Endodermal cell (in vitro differentiated cells): ENCODE data around the gene ATP5ME. TPM values are rescaled to one million over a fixed set of nuclear protein-coding genes. Genes with fewer than 3 reads are reported as not detected.

ENCODE experiments used
- DNase-seq: peaks from one replicate; pipeline ENCODE4 v3.0.0-alpha.2; 2017
- H3K27ac ChIP-seq: 2 replicates; pipeline ENCODE4 v1.5.1; 2013; ENCODE audit warnings: mild to moderate bottlenecking, low read depth, low read length, moderate library complexity
- H3K27me3 ChIP-seq: 2 replicates; pipeline ENCODE4 v1.6.1; 2013; ENCODE audit warnings: mild to moderate bottlenecking, low read length, moderate library complexity; ENCODE audit not compliant: insufficient read depth, control insufficient read depth, poor library complexity, severe bottlenecking
- H3K36me3 ChIP-seq: 2 replicates; pipeline ENCODE4 v1.7.0; 2013; ENCODE audit warnings: mild to moderate bottlenecking, low read length, moderate library complexity; ENCODE audit not compliant: control insufficient read depth, insufficient read depth
- H3K4me1 ChIP-seq: one replicate; pipeline ENCODE4 v1.7.0; 2013; ENCODE audit warnings: low read length; ENCODE audit not compliant: control insufficient read depth, insufficient read depth
- H3K4me3 ChIP-seq: 2 replicates; pipeline ENCODE4 v1.5.1; 2013; ENCODE audit warnings: mild to moderate bottlenecking, low read length, moderate library complexity
- H3K9ac ChIP-seq: 2 replicates; pipeline ENCODE4 v1.6.1; 2013; ENCODE audit warnings: mild to moderate bottlenecking, low read length, moderate library complexity; ENCODE audit not compliant: poor library complexity, severe bottlenecking; ENCODE audit errors: extremely low read depth
- H3K9me3 ChIP-seq: 2 replicates; pipeline ENCODE4 v1.6.1; 2013; ENCODE audit warnings: mild to moderate bottlenecking, low read length, moderate library complexity; ENCODE audit not compliant: control insufficient read depth
- H3K27ac Mint-ChIP-seq: 2 replicates; pipeline ENCODE4 v1.8.0; 2020; ENCODE audit warnings: mixed read lengths
- H3K27me3 Mint-ChIP-seq: 2 replicates; pipeline ENCODE4 v1.8.0; 2021; ENCODE audit warnings: mild to moderate bottlenecking, mixed read lengths; ENCODE audit not compliant: insufficient read depth
- H3K36me3 Mint-ChIP-seq: 2 replicates; pipeline ENCODE4 v1.8.0; 2020; ENCODE audit warnings: low read depth, mixed read lengths
- H3K4me1 Mint-ChIP-seq: 2 replicates; pipeline ENCODE4 v1.8.0; 2020; ENCODE audit warnings: mixed read lengths
- H3K4me3 Mint-ChIP-seq: 2 replicates; pipeline ENCODE4 v1.8.0; 2020; ENCODE audit warnings: mild to moderate bottlenecking, moderate library complexity, mixed read lengths
- H3K9me3 Mint-ChIP-seq: 2 replicates; pipeline ENCODE4 v1.8.0; 2020; ENCODE audit warnings: mild to moderate bottlenecking, mixed read lengths
- WGBS, 2 experiments: methylation state at CpG; one replicate each; pipeline versions ENCODE4 v1.1.5 to v1.1.7; 2013; ENCODE audit warnings: missing lambda C conversion rate in 2 of 2, mixed read lengths in 1 of 2; ENCODE audit not compliant: insufficient coverage in 1 of 2, insufficient read length in 1 of 2; 5-methylcytosine and 5-hydroxymethylcytosine counted together
- total RNA-seq, 2 donors: library from RNA; stranded (reverse); fragmentation: NEBNext Ultra II Directional in 1 of 2; extraction: Animal tissue kit (Norgen Biotek cat#: 25700) in 1 of 2; gene quantifications; 2 replicates in 1 of 2; 3 replicates in 1 of 2; pipeline ENCODE4 v1.2.1, GENCODE V29; 2021
- TF ChIP-seq, protein P1 (sequence below): fragments of 200-600 bp; sonication (generic); conservative IDR thresholded peaks from 2 replicates; pipeline ENCODE4 v1.5.0; 2021; ENCODE audit warnings: antibody characterized with exemption, mild to moderate bottlenecking

The ATP5ME gene
- total RNA-seq, 2 donors from 2014 or later = 407 to 456 TPM

DNA sequence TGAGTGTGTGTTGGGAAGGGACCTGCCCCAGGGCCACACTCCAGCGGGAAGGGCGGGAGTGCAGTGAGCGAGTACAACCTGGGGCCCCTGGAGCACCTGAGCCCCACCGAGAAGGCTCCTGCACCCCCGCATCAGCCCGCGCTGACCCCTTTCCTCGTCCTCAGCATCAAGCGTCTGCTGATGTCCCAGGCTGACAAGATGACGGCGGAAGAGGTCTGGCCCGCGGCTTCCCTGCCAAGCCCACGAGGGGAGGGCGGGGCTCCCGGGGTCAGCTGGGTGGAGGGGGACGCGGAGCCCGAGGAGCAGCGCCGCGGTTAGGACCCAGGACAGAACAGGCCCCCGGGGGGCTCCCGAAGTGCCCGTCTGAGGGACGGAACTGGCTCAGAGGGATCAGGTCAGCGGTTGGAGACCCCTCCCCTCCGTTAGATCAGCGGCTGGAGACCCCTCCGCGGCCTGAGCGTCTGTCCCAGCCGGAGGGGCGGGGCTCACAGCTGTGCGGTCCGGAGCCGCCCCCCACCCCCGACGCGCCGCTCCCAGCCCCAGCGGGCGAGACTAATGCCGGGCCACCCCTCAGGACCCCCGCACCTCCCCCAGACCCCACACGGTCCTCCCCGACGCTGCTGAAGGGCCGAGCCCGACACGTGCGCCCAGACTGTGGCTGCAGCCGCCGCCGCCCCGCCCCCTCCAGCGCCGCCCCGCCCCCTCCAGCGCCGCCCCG lies 7.0 kb upstream of the ATP5ME start:
- peak overlapping the region; percentile 47 for H3K4me3 Mint-ChIP-seq
- peaks cover 2% of the 10 kb centered on the region for H3K27me3 Mint-ChIP-seq
- TF ChIP-seq, protein P1, sequence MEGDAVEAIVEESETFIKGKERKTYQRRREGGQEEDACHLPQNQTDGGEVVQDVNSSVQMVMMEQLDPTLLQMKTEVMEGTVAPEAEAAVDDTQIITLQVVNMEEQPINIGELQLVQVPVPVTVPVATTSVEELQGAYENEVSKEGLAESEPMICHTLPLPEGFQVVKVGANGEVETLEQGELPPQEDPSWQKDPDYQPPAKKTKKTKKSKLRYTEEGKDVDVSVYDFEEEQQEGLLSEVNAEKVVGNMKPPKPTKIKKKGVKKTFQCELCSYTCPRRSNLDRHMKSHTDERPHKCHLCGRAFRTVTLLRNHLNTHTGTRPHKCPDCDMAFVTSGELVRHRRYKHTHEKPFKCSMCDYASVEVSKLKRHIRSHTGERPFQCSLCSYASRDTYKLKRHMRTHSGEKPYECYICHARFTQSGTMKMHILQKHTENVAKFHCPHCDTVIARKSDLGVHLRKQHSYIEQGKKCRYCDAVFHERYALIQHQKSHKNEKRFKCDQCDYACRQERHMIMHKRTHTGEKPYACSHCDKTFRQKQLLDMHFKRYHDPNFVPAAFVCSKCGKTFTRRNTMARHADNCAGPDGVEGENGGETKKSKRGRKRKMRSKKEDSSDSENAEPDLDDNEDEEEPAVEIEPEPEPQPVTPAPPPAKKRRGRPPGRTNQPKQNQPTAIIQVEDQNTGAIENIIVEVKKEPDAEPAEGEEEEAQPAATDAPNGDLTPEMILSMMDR = no peak
- peaks cover 4% of the 10 kb centered on the region for H3K4me1 Mint-ChIP-seq
- peak; percentile 87 for DNase-seq
- no peaks in the 10 kb centered on the region for H3K9me3 Mint-ChIP-seq
- WGBS, 2 experiments = 14 to 22% methylated on average over 17 to 46 of the region's 62 CpGs
- Histone ChIP-seq H3K9ac (no peak overlapping the region), H3K9me3 (no peaks in the 10 kb centered on the region), H3K27ac (no peak overlapping the region), H3K36me3 (no peaks in the 10 kb centered on the region), H3K27me3 (no peaks in the 10 kb centered on the region), H3K4me1 (no peaks in the 10 kb centered on the region), H3K4me3 (peak overlapping the region; percentile 58)
- H3K36me3 Mint-ChIP-seq = peaks cover 5% of the 10 kb centered on the region
- no peak overlapping the region for H3K27ac Mint-ChIP-seq

DNA sequence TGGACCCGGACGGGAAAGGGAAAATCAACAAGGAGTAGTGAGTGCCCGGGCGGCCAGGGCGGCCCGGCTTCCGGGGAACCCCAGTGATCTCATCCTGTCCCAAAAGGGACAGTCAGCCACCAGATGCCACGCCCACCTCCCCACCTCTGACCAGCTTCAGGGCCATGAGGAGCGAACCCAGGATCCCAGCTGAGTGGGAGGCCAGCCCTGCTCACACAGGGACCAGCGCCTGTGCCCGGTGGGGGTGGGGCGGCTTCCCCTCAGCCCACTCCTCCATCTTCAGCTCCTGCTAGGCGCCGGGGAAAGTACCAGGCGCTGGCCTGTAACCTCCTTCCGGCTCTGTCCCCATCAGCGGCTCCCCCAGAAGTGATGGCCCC lies 6.5 kb upstream of the ATP5ME start:
- DNase-seq = no peak
- Mint-ChIP-seq H3K36me3 (peaks cover 4% of the 10 kb centered on the region), H3K4me1 (peaks cover 4% of the 10 kb centered on the region), H3K27ac (no peak overlapping the region), H3K4me3 (peak overlapping the region; percentile 47), H3K9me3 (no peaks in the 10 kb centered on the region), H3K27me3 (peaks cover 2% of the 10 kb centered on the region)
- peak overlapping the region; percentile 58 for H3K4me3 ChIP-seq
- H3K4me1 ChIP-seq = no peaks in the 10 kb centered on the region
- H3K36me3 ChIP-seq = no peaks in the 10 kb centered on the region
- H3K27ac ChIP-seq = no peak overlapping the region
- no peak overlapping the region for H3K9ac ChIP-seq
- no peaks in the 10 kb centered on the region for H3K27me3 ChIP-seq
- 75 to 83% methylated on average over 6 to 17 of the region's 17 CpGs for WGBS, 2 experiments
- no peaks in the 10 kb centered on the region for H3K9me3 ChIP-seq
- TF ChIP-seq, protein P1 = no peak

DNA sequence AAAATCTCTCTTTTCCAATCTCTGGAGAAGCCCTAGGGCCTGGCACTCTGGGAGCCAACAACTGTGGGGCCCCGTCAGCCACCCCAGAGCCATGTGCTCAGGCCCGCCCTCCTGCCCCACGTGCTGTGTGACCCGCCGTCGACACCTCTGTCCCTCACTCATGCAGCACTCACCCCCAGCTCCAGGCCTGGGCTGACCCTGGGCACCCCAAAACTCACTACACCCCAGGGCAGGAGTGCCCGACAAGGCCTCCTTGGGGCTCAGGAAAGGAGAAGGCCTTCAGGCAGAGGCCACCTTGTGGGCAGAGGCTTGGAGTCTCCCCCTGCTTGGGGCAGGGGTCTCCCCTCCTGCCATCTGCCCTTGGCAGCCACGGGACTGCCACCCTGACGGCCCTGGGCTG lies 6.0 kb upstream of the ATP5ME start:
- peaks cover 2% of the 10 kb centered on the region for H3K27me3 Mint-ChIP-seq
- no peak overlapping the region for H3K9ac ChIP-seq
- H3K27ac Mint-ChIP-seq = no peak overlapping the region
- no peaks in the 10 kb centered on the region for H3K9me3 ChIP-seq
- H3K4me3 Mint-ChIP-seq = peak overlapping the region; percentile 47
- H3K4me1 Mint-ChIP-seq = peaks cover 4% of the 10 kb centered on the region
- TF ChIP-seq, protein P1 = no peak
- H3K9me3 Mint-ChIP-seq = no peaks in the 10 kb centered on the region
- no peak overlapping the region for H3K4me3 ChIP-seq
- H3K36me3 ChIP-seq = no peaks in the 10 kb centered on the region
- no peak overlapping the region for H3K27ac ChIP-seq
- H3K27me3 ChIP-seq = no peaks in the 10 kb centered on the region
- H3K36me3 Mint-ChIP-seq = peaks cover under 1% of the 10 kb centered on the region
- WGBS, 2 experiments = 91 to 100% methylated on average over 2 to 9 of the region's 9 CpGs
- H3K4me1 ChIP-seq = no peaks in the 10 kb centered on the region
- DNase-seq = no peak
